C4-2B (cell line): Measurements from ENCODE around the gene AKR1B1.

Source experiments
- CTCF ChIP-seq: fragments of 450-650 bp; conservative IDR thresholded peaks from 2 replicates; pipeline ENCODE4 v1.5.1; 2017; ENCODE audit warnings: mild to moderate bottlenecking
- ZFX ChIP-seq: fragments of 450-650 bp; IDR thresholded peaks from 2 replicates; pipeline ENCODE4 v1.6.1; 2017

- TF ChIP-seq CTCF (no peak), ZFX (no peak)
Measured at GRCh38 chr7:134477954-134478353, 19.1 kb upstream of the AKR1B1 start.
